ENCODE measurements around the gene FABP3. TPM values are rescaled to one million over a fixed set of nuclear protein-coding genes. Genes with fewer than 3 reads are reported as not detected.
"Not testable (repeated sequence)": the region's sequence is repeated elsewhere in the genome, so short reads cannot be mapped to it uniquely, and the experiment has no call there.

FABP3 gene
- total RNA-seq, 1 experiment from 2014 or later, result not detected

GRCh38 chr1:31399976-31400375 is 27.1 kb upstream of the FABP3 start:
- no peak for DNase-seq (ENCODE audit: low read depth)

- DNase-seq (ENCODE audit: low read depth), result no peak
Observed at GRCh38 chr1:31398246-31398645, 25.4 kb upstream of the FABP3 start.

- DNase-seq (ENCODE audit: low read depth), result peak; percentile 62
Observed at GRCh38 chr1:31397360-31398095, 24.7 kb upstream of the FABP3 start.

GRCh38 chr1:31396633-31397351 is 23.9 kb upstream of the FABP3 start:
- DNase-seq (ENCODE audit: low read depth), result peak; percentile 83

- peak; percentile 83 for DNase-seq (ENCODE audit: low read depth)
Observed at GRCh38 chr1:31394584-31395193, 21.8 kb upstream of the FABP3 start.

GRCh38 chr1:31393463-31393862 is 20.6 kb upstream of the FABP3 start:
- no peak for DNase-seq (ENCODE audit: low read depth)

GRCh38 chr1:31390071-31390470 is 17.2 kb upstream of the FABP3 start:
- DNase-seq (ENCODE audit: low read depth), result no peak

- DNase-seq (ENCODE audit: low read depth), result no peak
Observed at GRCh38 chr1:31389616-31390015, 16.7 kb upstream of the FABP3 start.

GRCh38 chr1:31387612-31388011 is 14.7 kb upstream of the FABP3 start:
- DNase-seq (ENCODE audit: low read depth), result no peak

GRCh38 chr1:31386576-31387243 is 13.8 kb upstream of the FABP3 start:
- DNase-seq (ENCODE audit: low read depth), result not testable (repeated sequence)

GRCh38 chr1:31383967-31384366 is 11.1 kb upstream of the FABP3 start:
- no peak for DNase-seq (ENCODE audit: low read depth)

GRCh38 chr1:31382379-31382989 is 9.6 kb upstream of the FABP3 start:
- no peak for DNase-seq (ENCODE audit: low read depth)

- no peak for DNase-seq (ENCODE audit: low read depth)
Observed at GRCh38 chr1:31381394-31382294, 8.8 kb upstream of the FABP3 start.

- no peak for DNase-seq (ENCODE audit: low read depth)
Observed at GRCh38 chr1:31380181-31380580, 7.3 kb upstream of the FABP3 start.

GRCh38 chr1:31378001-31378400 is 5.1 kb upstream of the FABP3 start:
- no peak for DNase-seq (ENCODE audit: low read depth)

GRCh38 chr1:31377364-31377863 is 4.5 kb upstream of the FABP3 start:
- DNase-seq (ENCODE audit: low read depth), result no peak

- DNase-seq (ENCODE audit: low read depth), result peak; percentile 97
Observed at GRCh38 chr1:31376375-31377134, 3.7 kb upstream of the FABP3 start.

GRCh38 chr1:31374511-31375196 is 1.8 kb upstream of the FABP3 start:
- peak; percentile 31 for DNase-seq (ENCODE audit: low read depth)

Data from HT1080 (cell line).